ENCODE data around the gene ABHD17A.

DNA sequence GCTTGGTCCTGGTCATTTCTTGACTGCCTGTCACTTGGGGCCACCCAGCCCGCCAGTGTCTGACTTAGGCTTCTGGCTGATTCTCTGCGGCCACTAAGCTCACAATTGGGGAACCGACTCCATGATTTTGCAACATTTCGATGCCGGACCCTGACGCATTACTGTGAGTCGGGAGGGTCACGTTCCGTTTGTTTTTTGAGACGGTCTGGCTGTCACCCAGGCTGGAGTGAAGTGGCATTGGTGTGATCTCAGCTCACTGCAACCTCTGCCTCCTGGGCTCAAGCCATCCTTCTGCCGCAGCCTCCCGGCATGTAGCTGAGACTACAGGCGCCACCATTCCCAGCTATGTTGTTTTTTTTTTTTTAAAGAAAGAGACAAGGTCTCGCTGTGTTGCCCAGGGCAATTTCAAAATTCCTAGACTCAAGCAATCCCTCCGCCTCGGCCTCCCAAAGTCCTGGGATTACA lies 16.7 kb upstream of the ABHD17A start:
- TF ChIP-seq, protein P1, sequence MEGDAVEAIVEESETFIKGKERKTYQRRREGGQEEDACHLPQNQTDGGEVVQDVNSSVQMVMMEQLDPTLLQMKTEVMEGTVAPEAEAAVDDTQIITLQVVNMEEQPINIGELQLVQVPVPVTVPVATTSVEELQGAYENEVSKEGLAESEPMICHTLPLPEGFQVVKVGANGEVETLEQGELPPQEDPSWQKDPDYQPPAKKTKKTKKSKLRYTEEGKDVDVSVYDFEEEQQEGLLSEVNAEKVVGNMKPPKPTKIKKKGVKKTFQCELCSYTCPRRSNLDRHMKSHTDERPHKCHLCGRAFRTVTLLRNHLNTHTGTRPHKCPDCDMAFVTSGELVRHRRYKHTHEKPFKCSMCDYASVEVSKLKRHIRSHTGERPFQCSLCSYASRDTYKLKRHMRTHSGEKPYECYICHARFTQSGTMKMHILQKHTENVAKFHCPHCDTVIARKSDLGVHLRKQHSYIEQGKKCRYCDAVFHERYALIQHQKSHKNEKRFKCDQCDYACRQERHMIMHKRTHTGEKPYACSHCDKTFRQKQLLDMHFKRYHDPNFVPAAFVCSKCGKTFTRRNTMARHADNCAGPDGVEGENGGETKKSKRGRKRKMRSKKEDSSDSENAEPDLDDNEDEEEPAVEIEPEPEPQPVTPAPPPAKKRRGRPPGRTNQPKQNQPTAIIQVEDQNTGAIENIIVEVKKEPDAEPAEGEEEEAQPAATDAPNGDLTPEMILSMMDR (IDR thresholded peaks at IDR 0.05), result no peak
- TF ChIP-seq EZH2 (IDR thresholded peaks at IDR 0.05) (no peak), EZH2phosphoT487 (IDR thresholded peaks at IDR 0.05) (no peak)

Measured in neural progenitor cell (in vitro differentiated cells).